K562 (cell line): ENCODE measurements around the gene TMEM72. TPM values are rescaled to one million over a fixed set of nuclear protein-coding genes. Genes with fewer than 3 reads are reported as not detected.

Experiments used
- EGR1 ChIP-seq: fragments of 450-650 bp; conservative IDR thresholded peaks from 2 replicates; pipeline ENCODE4 v1.6.1; 2017; ENCODE audit warnings: mild to moderate bottlenecking
- FOXJ3 ChIP-seq: sonication (generic); formaldehyde crosslinking; IDR thresholded peaks from 2 replicates; pipeline ENCODE4 v1.4.0; 2020; ENCODE audit warnings: mild to moderate bottlenecking, missing genetic modification reagents
- LARP7 ChIP-seq: fragments of 450-650 bp; IDR thresholded peaks from 2 replicates; pipeline ENCODE4 v1.6.1; 2016
- SRSF1 ChIP-seq: fragments of 200-400 bp; formaldehyde crosslinking; IDR thresholded peaks from 2 replicates; pipeline ENCODE4 v1.6.1; 2017; ENCODE audit warnings: mild to moderate bottlenecking, low read depth, low read length, moderate library complexity
- SRSF7 ChIP-seq: fragments of 200-400 bp; formaldehyde crosslinking; optimal IDR thresholded peaks from 2 replicates; pipeline ENCODE3; 2017; ENCODE audit warnings: mild to moderate bottlenecking, low read depth, low read length
- TBL1XR1 ChIP-seq, 2 experiments: IDR thresholded peaks; 2 replicates each; pipeline ENCODE4 v1.6.1; 2012; ENCODE audit warnings: improper control_type of control experiment in 2 of 2, low read length in 2 of 2, mild to moderate bottlenecking in 1 of 2
- TRIM24 ChIP-seq, 2 experiments: fragments of 450-650 bp; IDR thresholded peaks; 2 replicates each; pipeline ENCODE4 v1.6.1; 2016
- TRIM28 ChIP-seq: fragments of 450-650 bp; IDR thresholded peaks from 2 replicates; pipeline ENCODE4 v1.6.1; 2017
- polyA plus RNA-seq, 8 experiments: library from polyadenylated mRNA; depleted of rRNA in 4 of 8; stranded (reverse) in 5 of 8; unstranded in 3 of 8; fragments of >200 nt; fragmentation: Nextera tagmentation in 2 of 8; fragmentation: Illumina TruSeq in 1 of 8; extraction: Ambion mirVana in 2 of 8; extraction: Trizol in 1 of 8; gene quantifications; 2 replicates each; pipeline versions ENCODE4 v1.2.1 to v1.2.3, GENCODE V29; 2011 to 2014; ENCODE audit warnings: inconsistent platforms in 1 of 8, missing spikeins in 1 of 8
- total RNA-seq, 7 experiments: library from RNA; depleted of rRNA in 6 of 7; stranded (reverse); fragments of >200 nt in 6 of 7; fragmentation: Illumina TruSeq in 2 of 7; extraction: Trizol in 2 of 7; gene quantifications; 2 replicates each; pipeline versions ENCODE4 v1.2.1 to v1.2.3, GENCODE V29; 2011 to 2021; ENCODE audit warnings: low replicate concordance in 1 of 7
- TF ChIP-seq, protein P1 (sequence below): fragments of 250-450 bp; sonication (Bioruptor Pico); IDR thresholded peaks from 2 replicates; pipeline ENCODE4 v1.5.0; 2021; ENCODE audit warnings: mild to moderate bottlenecking, borderline replicate concordance
- TF ChIP-seq, protein P2 (sequence below): fragments of 450-650 bp; IDR thresholded peaks from one replicate; pipeline ENCODE4 v1.6.1; 2018; ENCODE audit warnings: mild to moderate bottlenecking, moderate library complexity; ENCODE audit not compliant: partially characterized antibody
- TF ChIP-seq, protein P3 (sequence below): IDR thresholded peaks from 3 replicates; pipeline ENCODE4 v1.6.1; 2011; ENCODE audit warnings: borderline replicate concordance, mild to moderate bottlenecking, moderate library complexity; ENCODE audit not compliant: insufficient read length; ENCODE audit errors: extremely low read depth

TMEM72 gene
- total and polyA plus RNA-seq, 9 of the 15 experiments (the other 6 are each of a cell fraction or from before 2014, with no cell fraction given) = not detected

DNA sequence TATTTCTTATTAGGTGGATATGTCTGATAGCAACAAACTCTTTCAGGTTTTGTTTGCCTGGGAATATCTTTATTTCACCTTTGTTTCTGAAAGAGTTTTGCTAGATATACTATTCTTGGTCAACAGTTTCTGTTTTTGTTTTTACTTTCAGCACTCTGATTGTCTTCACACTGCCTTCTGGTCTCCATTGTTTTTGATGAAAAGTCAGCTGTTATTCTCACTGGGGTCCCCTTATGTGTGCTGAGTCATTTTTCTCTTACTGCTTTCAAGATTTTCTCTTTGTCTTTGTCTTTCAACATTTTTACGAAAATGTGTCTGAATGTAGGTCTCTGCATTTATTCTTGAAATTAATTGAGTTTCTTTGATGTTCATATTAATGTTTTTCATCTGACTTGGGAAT lies 33.2 kb downstream of the TMEM72 start (continued):
- TF ChIP-seq, protein P1, sequence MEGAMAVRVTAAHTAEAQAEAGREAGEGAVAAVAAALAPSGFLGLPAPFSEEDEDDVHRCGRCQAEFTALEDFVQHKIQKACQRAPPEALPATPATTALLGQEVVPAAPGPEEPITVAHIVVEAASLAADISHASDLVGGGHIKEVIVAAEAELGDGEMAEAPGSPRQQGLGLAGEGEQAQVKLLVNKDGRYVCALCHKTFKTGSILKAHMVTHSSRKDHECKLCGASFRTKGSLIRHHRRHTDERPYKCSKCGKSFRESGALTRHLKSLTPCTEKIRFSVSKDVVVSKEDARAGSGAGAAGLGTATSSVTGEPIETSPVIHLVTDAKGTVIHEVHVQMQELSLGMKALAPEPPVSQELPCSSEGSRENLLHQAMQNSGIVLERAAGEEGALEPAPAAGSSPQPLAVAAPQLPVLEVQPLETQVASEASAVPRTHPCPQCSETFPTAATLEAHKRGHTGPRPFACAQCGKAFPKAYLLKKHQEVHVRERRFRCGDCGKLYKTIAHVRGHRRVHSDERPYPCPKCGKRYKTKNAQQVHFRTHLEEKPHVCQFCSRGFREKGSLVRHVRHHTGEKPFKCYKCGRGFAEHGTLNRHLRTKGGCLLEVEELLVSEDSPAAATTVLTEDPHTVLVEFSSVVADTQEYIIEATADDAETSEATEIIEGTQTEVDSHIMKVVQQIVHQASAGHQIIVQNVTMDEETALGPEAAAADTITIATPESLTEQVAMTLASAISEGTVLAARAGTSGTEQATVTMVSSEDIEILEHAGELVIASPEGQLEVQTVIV (CRISPR knock-in tag) = no peak
- TF ChIP-seq, protein P2, sequence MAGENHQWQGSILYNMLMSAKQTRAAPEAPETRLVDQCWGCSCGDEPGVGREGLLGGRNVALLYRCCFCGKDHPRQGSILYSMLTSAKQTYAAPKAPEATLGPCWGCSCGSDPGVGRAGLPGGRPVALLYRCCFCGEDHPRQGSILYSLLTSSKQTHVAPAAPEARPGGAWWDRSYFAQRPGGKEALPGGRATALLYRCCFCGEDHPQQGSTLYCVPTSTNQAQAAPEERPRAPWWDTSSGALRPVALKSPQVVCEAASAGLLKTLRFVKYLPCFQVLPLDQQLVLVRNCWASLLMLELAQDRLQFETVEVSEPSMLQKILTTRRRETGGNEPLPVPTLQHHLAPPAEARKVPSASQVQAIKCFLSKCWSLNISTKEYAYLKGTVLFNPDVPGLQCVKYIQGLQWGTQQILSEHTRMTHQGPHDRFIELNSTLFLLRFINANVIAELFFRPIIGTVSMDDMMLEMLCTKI = no peak
- TF ChIP-seq, protein P3, sequence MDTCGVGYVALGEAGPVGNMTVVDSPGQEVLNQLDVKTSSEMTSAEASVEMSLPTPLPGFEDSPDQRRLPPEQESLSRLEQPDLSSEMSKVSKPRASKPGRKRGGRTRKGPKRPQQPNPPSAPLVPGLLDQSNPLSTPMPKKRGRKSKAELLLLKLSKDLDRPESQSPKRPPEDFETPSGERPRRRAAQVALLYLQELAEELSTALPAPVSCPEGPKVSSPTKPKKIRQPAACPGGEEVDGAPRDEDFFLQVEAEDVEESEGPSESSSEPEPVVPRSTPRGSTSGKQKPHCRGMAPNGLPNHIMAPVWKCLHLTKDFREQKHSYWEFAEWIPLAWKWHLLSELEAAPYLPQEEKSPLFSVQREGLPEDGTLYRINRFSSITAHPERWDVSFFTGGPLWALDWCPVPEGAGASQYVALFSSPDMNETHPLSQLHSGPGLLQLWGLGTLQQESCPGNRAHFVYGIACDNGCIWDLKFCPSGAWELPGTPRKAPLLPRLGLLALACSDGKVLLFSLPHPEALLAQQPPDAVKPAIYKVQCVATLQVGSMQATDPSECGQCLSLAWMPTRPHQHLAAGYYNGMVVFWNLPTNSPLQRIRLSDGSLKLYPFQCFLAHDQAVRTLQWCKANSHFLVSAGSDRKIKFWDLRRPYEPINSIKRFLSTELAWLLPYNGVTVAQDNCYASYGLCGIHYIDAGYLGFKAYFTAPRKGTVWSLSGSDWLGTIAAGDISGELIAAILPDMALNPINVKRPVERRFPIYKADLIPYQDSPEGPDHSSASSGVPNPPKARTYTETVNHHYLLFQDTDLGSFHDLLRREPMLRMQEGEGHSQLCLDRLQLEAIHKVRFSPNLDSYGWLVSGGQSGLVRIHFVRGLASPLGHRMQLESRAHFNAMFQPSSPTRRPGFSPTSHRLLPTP = no peak
- TF ChIP-seq FOXJ3 = no peak
- no peak for TF ChIP-seq TBL1XR1 (IDR thresholded peaks at IDR 0.05; ENCODE audit: low read length in 2 of 2)
- peak; percentile 94 for TF ChIP-seq TRIM28
- no peak for TF ChIP-seq SRSF1
- no peak for TF ChIP-seq LARP7
- no peak for TF ChIP-seq SRSF7
- TF ChIP-seq TRIM24 (IDR thresholded peaks at IDR 0.05) = peak; percentile 75 to 81
- no peak for TF ChIP-seq EGR1
